Glutamatergic neuron (in vitro differentiated cells): ENCODE results near the gene ABHD4. TPM values are rescaled to one million over a fixed set of nuclear protein-coding genes. Genes with fewer than 3 reads are reported as not detected.

Experiments used
- DNase-seq: peaks from one replicate; pipeline ENCODE4 v3.0.0; 2022
- H3K27ac Mint-ChIP-seq: one replicate; pipeline ENCODE4 v1.8.0; 2020; ENCODE audit warnings: mild to moderate bottlenecking, mixed read lengths, inconsistent platforms; ENCODE audit not compliant: unreplicated experiment
- H3K27me3 Mint-ChIP-seq: one replicate; pipeline ENCODE4 v1.8.0; 2020; ENCODE audit warnings: mild to moderate bottlenecking, moderate library complexity, mixed read lengths, inconsistent platforms; ENCODE audit not compliant: unreplicated experiment
- H3K36me3 Mint-ChIP-seq: one replicate; pipeline ENCODE4 v1.8.0; 2020; ENCODE audit warnings: mild to moderate bottlenecking, mixed read lengths, inconsistent platforms; ENCODE audit not compliant: unreplicated experiment
- H3K4me1 Mint-ChIP-seq: one replicate; pipeline ENCODE4 v1.8.0; 2020; ENCODE audit warnings: mild to moderate bottlenecking, low read depth, mixed read lengths, inconsistent platforms; ENCODE audit not compliant: unreplicated experiment
- H3K4me3 Mint-ChIP-seq: one replicate; pipeline ENCODE4 v1.8.0; 2020; ENCODE audit warnings: mild to moderate bottlenecking, mixed read lengths, inconsistent platforms; ENCODE audit not compliant: unreplicated experiment
- H3K9me3 Mint-ChIP-seq: one replicate; pipeline ENCODE4 v1.8.0; 2020; ENCODE audit warnings: mild to moderate bottlenecking, moderate library complexity, mixed read lengths, inconsistent platforms; ENCODE audit not compliant: unreplicated experiment
- CTCF ChIP-seq: fragments of 200-600 bp; sonication (generic); IDR thresholded peaks from one replicate; pipeline ENCODE4 v1.5.0; 2021; ENCODE audit not compliant: partially characterized antibody, unreplicated experiment
- total RNA-seq: library from RNA; stranded (reverse); fragmentation: NEBNext Ultra II Directional; extraction: Animal tissue kit (Norgen Biotek cat#: 25700); gene quantifications from one replicate; pipeline ENCODE4 v1.2.1, GENCODE V29; 2021; ENCODE audit not compliant: unreplicated experiment

The ABHD4 gene
- total RNA-seq, 1 donor from 2014 or later = 8.1 TPM

DNA sequence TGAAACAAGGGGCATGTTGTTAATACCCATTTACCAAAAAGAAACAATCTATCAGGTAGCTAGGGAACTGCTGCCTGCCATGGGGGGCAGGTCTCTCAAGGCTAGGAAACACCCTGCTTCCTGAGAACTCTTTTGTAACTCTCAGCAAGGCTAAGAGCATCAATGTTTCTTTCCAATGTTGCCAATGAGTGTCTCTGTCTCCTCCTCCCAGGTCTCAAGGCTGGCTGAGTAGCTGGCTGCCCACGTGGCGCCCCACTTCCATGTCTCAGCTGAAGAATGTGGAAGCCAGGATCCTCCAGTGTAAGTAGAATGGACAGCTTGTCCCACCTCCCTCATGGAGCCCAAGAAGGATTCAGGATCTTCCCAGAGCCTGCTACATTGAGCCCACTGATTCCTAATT is 3.4 kb downstream of the ABHD4 start:
- H3K4me3 Mint-ChIP-seq = no peak overlapping the region
- no peak for DNase-seq
- no peak for TF ChIP-seq CTCF
- no peaks in the 10 kb centered on the region for H3K4me1 Mint-ChIP-seq
- peaks cover 8% of the 10 kb centered on the region for H3K36me3 Mint-ChIP-seq
- no peak overlapping the region for H3K27ac Mint-ChIP-seq
- peaks cover 2% of the 10 kb centered on the region for H3K27me3 Mint-ChIP-seq
- H3K9me3 Mint-ChIP-seq = no peaks in the 10 kb centered on the region

GRCh38 chr14:22601996-22602395 is 3.9 kb downstream of the ABHD4 start:
- Mint-ChIP-seq H3K4me3 (no peak overlapping the region), H3K9me3 (no peaks in the 10 kb centered on the region), H3K36me3 (peaks cover 8% of the 10 kb centered on the region), H3K27ac (no peak overlapping the region), H3K4me1 (no peaks in the 10 kb centered on the region), H3K27me3 (peaks cover 2% of the 10 kb centered on the region)
- DNase-seq = no peak
- no peak for TF ChIP-seq CTCF

GRCh38 chr14:22602862-22603261 is 4.8 kb downstream of the ABHD4 start:
- Mint-ChIP-seq H3K36me3 (peaks cover 8% of the 10 kb centered on the region), H3K4me3 (no peak overlapping the region), H3K9me3 (no peaks in the 10 kb centered on the region), H3K27me3 (peaks cover 2% of the 10 kb centered on the region), H3K27ac (no peak overlapping the region), H3K4me1 (no peaks in the 10 kb centered on the region)
- no peak for DNase-seq
- no peak for TF ChIP-seq CTCF

DNA sequence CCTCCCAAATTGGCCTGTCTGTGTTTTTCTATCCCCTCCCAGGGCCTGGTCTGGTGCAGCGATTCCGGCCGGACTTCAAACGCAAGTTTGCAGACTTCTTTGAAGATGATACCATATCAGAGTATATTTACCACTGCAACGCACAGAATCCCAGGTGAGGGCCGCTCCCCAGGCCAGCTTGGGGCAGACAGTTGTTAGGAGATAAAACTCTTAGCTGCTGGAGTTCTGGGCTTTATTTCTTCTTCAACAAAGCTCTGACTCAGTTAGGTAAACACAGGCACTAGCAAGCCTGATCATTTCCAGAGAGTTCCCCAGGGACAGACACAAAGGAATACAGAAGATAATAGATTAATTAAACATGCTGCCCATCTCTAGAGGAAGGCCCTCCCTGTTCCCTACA is 8.3 kb downstream of the ABHD4 start:
- no peak overlapping the region for H3K27ac Mint-ChIP-seq
- no peak overlapping the region for H3K4me3 Mint-ChIP-seq
- H3K36me3 Mint-ChIP-seq = peaks cover 13% of the 10 kb centered on the region
- H3K4me1 Mint-ChIP-seq = peaks cover 5% of the 10 kb centered on the region
- TF ChIP-seq CTCF = no peak
- no peak for DNase-seq
- no peaks in the 10 kb centered on the region for H3K9me3 Mint-ChIP-seq
- H3K27me3 Mint-ChIP-seq = peaks cover 2% of the 10 kb centered on the region

- Mint-ChIP-seq H3K27ac (no peak overlapping the region), H3K4me1 (peaks cover 14% of the 10 kb centered on the region), H3K4me3 (no peak overlapping the region), H3K27me3 (peaks cover 2% of the 10 kb centered on the region), H3K36me3 (peaks cover 13% of the 10 kb centered on the region), H3K9me3 (no peaks in the 10 kb centered on the region)
- no peak for TF ChIP-seq CTCF
- DNase-seq = no peak
These were observed 9.2 kb downstream of the ABHD4 start for GRCh38 chr14:22607291-22607690.
